ENCODE measurements around the gene COTL1. TPM values are rescaled to one million over a fixed set of nuclear protein-coding genes. Genes with fewer than 3 reads are reported as not detected.

The COTL1 gene
- total and polyA plus RNA-seq, 9 of the 15 experiments (the other 6 are each of a cell fraction or from before 2014, with no cell fraction given), result 27.7 to 185 (median 72.5) TPM

DNA sequence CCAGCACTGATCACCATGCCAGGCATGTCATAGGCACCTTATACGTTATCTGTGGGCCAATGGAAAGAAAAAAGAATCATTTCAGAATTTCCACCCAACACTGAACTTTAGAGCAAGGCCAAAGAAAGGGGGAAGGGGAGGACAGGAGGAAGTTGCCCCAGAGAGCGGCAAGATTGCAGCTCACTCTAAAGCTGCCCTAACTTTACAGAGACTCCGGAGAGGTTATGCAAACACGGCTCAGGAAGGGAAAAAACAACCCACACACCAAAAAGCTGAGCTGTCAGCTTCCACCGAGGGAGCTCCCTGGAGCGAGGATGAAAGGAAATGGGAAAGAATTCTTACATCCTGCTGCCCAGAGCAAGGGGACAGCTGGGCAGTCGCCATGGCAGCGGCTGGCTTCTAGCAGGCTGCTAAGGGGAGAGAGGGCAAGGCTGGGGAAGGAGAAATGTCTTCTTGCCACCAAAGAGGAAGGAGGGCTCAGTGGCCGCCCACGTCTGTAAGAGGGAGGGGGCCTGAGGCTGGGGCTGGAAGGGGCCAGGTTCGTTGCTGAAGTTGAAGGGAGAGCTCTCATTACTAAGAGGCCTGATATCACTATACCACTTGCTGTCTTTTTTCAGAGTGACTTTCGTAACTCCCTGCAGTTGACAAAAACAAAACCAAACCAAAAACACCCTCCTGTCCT is 18.2 kb downstream of the COTL1 start (continued):
- no peak for TF ChIP-seq HSF4 (CRISPR knock-in tag; IDR thresholded peaks at IDR 0.05; ENCODE audit: borderline replicate concordance)
- TF ChIP-seq, protein P1, sequence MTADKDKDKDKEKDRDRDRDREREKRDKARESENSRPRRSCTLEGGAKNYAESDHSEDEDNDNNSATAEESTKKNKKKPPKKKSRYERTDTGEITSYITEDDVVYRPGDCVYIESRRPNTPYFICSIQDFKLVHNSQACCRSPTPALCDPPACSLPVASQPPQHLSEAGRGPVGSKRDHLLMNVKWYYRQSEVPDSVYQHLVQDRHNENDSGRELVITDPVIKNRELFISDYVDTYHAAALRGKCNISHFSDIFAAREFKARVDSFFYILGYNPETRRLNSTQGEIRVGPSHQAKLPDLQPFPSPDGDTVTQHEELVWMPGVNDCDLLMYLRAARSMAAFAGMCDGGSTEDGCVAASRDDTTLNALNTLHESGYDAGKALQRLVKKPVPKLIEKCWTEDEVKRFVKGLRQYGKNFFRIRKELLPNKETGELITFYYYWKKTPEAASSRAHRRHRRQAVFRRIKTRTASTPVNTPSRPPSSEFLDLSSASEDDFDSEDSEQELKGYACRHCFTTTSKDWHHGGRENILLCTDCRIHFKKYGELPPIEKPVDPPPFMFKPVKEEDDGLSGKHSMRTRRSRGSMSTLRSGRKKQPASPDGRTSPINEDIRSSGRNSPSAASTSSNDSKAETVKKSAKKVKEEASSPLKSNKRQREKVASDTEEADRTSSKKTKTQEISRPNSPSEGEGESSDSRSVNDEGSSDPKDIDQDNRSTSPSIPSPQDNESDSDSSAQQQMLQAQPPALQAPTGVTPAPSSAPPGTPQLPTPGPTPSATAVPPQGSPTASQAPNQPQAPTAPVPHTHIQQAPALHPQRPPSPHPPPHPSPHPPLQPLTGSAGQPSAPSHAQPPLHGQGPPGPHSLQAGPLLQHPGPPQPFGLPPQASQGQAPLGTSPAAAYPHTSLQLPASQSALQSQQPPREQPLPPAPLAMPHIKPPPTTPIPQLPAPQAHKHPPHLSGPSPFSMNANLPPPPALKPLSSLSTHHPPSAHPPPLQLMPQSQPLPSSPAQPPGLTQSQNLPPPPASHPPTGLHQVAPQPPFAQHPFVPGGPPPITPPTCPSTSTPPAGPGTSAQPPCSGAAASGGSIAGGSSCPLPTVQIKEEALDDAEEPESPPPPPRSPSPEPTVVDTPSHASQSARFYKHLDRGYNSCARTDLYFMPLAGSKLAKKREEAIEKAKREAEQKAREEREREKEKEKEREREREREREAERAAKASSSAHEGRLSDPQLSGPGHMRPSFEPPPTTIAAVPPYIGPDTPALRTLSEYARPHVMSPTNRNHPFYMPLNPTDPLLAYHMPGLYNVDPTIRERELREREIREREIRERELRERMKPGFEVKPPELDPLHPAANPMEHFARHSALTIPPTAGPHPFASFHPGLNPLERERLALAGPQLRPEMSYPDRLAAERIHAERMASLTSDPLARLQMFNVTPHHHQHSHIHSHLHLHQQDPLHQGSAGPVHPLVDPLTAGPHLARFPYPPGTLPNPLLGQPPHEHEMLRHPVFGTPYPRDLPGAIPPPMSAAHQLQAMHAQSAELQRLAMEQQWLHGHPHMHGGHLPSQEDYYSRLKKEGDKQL (CRISPR knock-in tag; IDR thresholded peaks at IDR 0.05; ENCODE audit: borderline replicate concordance), result no peak
- peak; percentile 35; the same call in 1 of the 2 replicates for TF ChIP-seq GABPA (tag; conservative IDR thresholded peaks at IDR 0.05; ENCODE audit: low read depth)
- TF ChIP-seq, protein P2, sequence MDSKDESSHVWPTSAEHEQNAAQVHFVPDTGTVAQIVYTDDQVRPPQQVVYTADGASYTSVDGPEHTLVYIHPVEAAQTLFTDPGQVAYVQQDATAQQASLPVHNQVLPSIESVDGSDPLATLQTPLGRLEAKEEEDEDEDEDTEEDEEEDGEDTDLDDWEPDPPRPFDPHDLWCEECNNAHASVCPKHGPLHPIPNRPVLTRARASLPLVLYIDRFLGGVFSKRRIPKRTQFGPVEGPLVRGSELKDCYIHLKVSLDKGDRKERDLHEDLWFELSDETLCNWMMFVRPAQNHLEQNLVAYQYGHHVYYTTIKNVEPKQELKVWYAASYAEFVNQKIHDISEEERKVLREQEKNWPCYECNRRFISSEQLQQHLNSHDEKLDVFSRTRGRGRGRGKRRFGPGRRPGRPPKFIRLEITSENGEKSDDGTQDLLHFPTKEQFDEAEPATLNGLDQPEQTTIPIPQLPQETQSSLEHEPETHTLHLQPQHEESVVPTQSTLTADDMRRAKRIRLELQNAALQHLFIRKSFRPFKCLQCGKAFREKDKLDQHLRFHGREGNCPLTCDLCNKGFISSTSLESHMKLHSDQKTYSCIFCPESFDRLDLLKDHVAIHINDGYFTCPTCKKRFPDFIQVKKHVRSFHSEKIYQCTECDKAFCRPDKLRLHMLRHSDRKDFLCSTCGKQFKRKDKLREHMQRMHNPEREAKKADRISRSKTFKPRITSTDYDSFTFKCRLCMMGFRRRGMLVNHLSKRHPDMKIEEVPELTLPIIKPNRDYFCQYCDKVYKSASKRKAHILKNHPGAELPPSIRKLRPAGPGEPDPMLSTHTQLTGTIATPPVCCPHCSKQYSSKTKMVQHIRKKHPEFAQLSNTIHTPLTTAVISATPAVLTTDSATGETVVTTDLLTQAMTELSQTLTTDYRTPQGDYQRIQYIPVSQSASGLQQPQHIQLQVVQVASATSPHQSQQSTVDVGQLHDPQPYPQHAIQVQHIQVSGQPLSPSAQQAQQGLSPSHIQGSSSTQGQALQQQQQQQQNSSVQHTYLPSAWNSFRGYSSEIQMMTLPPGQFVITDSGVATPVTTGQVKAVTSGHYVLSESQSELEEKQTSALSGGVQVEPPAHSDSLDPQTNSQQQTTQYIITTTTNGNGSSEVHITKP (IDR thresholded peaks at IDR 0.05; ENCODE audit: partially characterized antibody), result peak; percentile 66
- TF ChIP-seq, protein P3, sequence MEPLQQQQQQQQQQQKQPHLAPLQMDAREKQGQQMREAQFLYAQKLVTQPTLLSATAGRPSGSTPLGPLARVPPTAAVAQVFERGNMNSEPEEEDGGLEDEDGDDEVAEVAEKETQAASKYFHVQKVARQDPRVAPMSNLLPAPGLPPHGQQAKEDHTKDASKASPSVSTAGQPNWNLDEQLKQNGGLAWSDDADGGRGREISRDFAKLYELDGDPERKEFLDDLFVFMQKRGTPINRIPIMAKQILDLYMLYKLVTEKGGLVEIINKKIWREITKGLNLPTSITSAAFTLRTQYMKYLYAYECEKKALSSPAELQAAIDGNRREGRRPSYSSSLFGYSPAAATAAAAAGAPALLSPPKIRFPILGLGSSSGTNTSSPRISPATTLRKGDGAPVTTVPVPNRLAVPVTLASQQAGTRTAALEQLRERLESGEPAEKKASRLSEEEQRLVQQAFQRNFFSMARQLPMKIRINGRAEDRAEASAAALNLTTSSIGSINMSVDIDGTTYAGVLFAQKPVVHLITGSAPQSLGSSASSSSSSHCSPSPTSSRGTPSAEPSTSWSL (CRISPR knock-in tag; IDR thresholded peaks at IDR 0.05; ENCODE audit: borderline replicate concordance), result no peak
- TF ChIP-seq ELF1 (tag; IDR thresholded peaks at IDR 0.05), result no peak
- no peak for TF ChIP-seq SMARCA4 (IDR thresholded peaks at IDR 0.05)
- TF ChIP-seq CEBPG (CRISPR knock-in tag; IDR thresholded peaks at IDR 0.05), result 0 out of 2 replicates have a peak, but pooled peaks have one; percentile 31
- peak in 1 of 2 experiments; percentile 58; a peak in 2 of 4 replicates for TF ChIP-seq CEBPG (tag; conservative IDR thresholded peaks at IDR 0.05 in 1 of 2, IDR thresholded peaks at IDR 0.05 in 1 of 2)
- no peak for TF ChIP-seq ZNF778 (CRISPR knock-in tag; IDR thresholded peaks at IDR 0.05)
- peak; percentile 21; the same call in 1 of the 2 replicates for TF ChIP-seq ATF7 (IDR thresholded peaks at IDR 0.05)
- TF ChIP-seq KDM1A (IDR thresholded peaks at IDR 0.05), result no peak
- peak; percentile 32 to 41; a peak in 1 of 4 replicates for TF ChIP-seq MAZ (CRISPR knock-in tag; conservative IDR thresholded peaks at IDR 0.05 in 1 of 2, IDR thresholded peaks at IDR 0.05 in 1 of 2)
- TF ChIP-seq, protein P4, sequence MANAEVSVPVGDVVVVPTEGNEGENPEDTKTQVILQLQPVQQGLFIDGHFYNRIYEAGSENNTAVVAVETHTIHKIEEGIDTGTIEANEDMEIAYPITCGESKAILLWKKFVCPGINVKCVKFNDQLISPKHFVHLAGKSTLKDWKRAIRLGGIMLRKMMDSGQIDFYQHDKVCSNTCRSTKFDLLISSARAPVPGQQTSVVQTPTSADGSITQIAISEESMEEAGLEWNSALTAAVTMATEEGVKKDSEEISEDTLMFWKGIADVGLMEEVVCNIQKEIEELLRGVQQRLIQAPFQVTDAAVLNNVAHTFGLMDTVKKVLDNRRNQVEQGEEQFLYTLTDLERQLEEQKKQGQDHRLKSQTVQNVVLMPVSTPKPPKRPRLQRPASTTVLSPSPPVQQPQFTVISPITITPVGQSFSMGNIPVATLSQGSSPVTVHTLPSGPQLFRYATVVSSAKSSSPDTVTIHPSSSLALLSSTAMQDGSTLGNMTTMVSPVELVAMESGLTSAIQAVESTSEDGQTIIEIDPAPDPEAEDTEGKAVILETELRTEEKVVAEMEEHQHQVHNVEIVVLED (CRISPR knock-in tag; IDR thresholded peaks at IDR 0.05), result no peak

All from K562 (cell line).